Measurements from ENCODE around the gene CEBPG. TPM values are rescaled to one million over a fixed set of nuclear protein-coding genes. Genes with fewer than 3 reads are reported as not detected.

Gene CEBPG
- total RNA-seq, 1 donor from 2014 or later: 59.3 TPM

DNA sequence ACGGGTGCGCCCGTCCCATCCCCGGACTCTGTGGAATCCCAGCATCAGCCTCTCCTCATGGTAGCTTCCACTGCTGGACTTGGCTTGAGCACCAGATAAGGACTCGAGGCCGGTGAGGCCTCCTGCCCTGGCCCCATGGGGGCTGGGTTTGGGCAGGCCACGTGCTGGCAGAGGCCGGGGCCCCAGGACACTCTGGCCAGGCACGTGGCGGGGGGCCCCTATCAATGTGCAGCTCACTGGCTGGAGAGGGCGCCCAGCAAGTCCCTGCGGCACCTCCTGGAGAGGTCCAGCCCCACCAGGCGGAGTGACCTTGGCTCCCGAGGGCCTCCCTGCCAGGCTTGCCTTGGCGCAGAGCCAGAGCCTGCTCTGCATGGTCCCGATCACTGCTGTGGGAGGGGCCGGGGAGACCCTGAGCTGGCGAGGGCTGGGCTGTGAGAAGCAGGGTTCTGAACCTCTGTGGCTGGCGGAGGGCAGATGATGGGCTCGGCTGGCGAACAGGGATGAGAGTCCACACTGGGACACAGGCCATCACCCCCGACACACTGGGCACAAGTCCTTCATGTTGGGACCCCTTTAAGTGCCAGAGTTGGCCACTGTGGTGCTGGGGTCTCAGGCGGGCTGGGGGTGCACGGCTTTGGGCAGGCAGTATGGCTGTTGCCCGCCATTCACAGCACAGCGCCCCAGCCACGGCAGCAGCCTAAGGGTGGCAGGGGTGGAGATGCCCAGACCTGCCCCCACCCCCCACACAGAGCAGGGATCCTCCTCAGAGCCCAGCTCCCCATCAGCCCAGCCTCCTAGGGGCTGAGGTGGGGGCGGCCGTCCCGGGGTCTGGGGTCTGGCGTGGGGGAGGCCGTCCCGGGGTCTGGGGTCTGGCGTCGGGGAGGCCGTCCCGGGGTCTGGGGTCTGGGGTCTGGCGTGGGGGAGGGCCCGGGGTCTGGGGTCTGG, 19.1 kb downstream of the CEBPG start:
- TF ChIP-seq EZH2 (IDR thresholded peaks at IDR 0.05): no peak
- TF ChIP-seq, protein P1, sequence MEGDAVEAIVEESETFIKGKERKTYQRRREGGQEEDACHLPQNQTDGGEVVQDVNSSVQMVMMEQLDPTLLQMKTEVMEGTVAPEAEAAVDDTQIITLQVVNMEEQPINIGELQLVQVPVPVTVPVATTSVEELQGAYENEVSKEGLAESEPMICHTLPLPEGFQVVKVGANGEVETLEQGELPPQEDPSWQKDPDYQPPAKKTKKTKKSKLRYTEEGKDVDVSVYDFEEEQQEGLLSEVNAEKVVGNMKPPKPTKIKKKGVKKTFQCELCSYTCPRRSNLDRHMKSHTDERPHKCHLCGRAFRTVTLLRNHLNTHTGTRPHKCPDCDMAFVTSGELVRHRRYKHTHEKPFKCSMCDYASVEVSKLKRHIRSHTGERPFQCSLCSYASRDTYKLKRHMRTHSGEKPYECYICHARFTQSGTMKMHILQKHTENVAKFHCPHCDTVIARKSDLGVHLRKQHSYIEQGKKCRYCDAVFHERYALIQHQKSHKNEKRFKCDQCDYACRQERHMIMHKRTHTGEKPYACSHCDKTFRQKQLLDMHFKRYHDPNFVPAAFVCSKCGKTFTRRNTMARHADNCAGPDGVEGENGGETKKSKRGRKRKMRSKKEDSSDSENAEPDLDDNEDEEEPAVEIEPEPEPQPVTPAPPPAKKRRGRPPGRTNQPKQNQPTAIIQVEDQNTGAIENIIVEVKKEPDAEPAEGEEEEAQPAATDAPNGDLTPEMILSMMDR (IDR thresholded peaks at IDR 0.05): no peak
- TF ChIP-seq EZH2phosphoT487 (IDR thresholded peaks at IDR 0.05): no peak
- Histone ChIP-seq H3K36me3 (no peaks in the 10 kb centered on the region), H3K9ac (no peak overlapping the region), H3K4me3 (no peak overlapping the region), H3K4me1 (no peaks in the 10 kb centered on the region), H3K4me2 (no peak overlapping the region), H3K27ac (no peak overlapping the region), H3F3A (ENCODE audit: low read depth) (no peaks in the 10 kb centered on the region), H3K27me3 (no peaks in the 10 kb centered on the region), H4K20me1 (ENCODE audit: low read depth) (peaks cover 65% of the 10 kb centered on the region), H3K79me2 (ENCODE audit: low read depth) (no peaks in the 10 kb centered on the region), H2AFZ (replicated peaks) (no peak overlapping the region), H3K9me3 (ENCODE audit: low read depth) (no peaks in the 10 kb centered on the region)
- no peaks in the 10 kb centered on the region for H3K36me3 Mint-ChIP-seq
- H3K9me3 Mint-ChIP-seq: no peaks in the 10 kb centered on the region
- no peak overlapping the region for H3K27ac Mint-ChIP-seq
- H3K4me1 Mint-ChIP-seq: peaks cover 7% of the 10 kb centered on the region
- DNase-seq (ENCODE audit: low spot score): no peak
- H3K4me3 Mint-ChIP-seq: no peak overlapping the region
- no peaks in the 10 kb centered on the region for H3K27me3 Mint-ChIP-seq (ENCODE audit: insufficient read depth, low read depth)

DNA sequence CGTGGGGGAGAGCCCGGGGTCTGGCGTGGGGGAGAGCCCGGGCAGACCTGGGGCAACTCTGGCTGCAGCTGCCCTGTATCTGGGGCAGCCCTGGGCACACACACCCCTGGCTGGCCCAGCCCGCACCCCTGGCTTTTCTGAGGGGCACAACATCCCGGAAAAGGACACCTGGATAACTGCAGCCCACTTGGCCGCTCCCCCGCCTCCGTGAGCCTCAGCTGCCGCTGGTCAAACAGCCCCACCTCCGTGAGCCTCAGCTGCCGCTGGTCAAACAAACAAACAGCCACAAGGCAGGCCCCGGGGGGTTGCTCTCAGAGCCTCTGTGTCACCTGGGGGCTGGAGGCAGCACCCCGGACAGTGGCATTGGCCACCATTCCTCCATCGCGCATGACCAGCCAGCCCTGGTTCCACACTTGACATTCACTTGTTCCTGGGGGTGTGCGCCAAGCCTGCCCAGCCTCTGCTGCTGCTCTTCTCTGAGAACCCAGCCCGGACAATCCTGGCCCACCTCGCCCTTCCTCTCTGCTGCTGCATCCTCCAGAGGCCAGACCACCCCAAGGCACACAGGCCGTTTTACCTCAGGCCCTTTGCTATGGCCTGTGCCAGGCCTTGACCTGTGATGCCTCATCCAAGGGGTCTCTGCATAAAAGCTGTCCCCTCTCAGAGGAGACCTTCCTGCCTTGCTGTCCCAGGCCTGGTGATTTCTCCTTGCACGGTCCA, 19.9 kb downstream of the CEBPG start:
- Histone ChIP-seq H3K4me2 (no peak overlapping the region), H2AFZ (replicated peaks) (no peak overlapping the region), H3K27ac (no peak overlapping the region), H3K79me2 (ENCODE audit: low read depth) (no peaks in the 10 kb centered on the region), H3K36me3 (no peaks in the 10 kb centered on the region), H3K9me3 (ENCODE audit: low read depth) (no peaks in the 10 kb centered on the region), H3K4me3 (no peak overlapping the region), H3K4me1 (no peaks in the 10 kb centered on the region), H3K27me3 (no peaks in the 10 kb centered on the region), H3F3A (ENCODE audit: low read depth) (no peaks in the 10 kb centered on the region), H4K20me1 (ENCODE audit: low read depth) (peaks cover 61% of the 10 kb centered on the region), H3K9ac (no peak overlapping the region)
- DNase-seq (ENCODE audit: low spot score): peak; percentile 35
- H3K4me1 Mint-ChIP-seq: peaks cover 7% of the 10 kb centered on the region
- no peaks in the 10 kb centered on the region for H3K9me3 Mint-ChIP-seq
- no peak for TF ChIP-seq EZH2phosphoT487 (IDR thresholded peaks at IDR 0.05)
- no peak for TF ChIP-seq EZH2 (IDR thresholded peaks at IDR 0.05)
- TF ChIP-seq, protein P1 (IDR thresholded peaks at IDR 0.05): no peak
- H3K36me3 Mint-ChIP-seq: no peaks in the 10 kb centered on the region
- H3K27ac Mint-ChIP-seq: no peak overlapping the region
- no peak overlapping the region for H3K4me3 Mint-ChIP-seq
- H3K27me3 Mint-ChIP-seq (ENCODE audit: insufficient read depth, low read depth): no peaks in the 10 kb centered on the region

DNA sequence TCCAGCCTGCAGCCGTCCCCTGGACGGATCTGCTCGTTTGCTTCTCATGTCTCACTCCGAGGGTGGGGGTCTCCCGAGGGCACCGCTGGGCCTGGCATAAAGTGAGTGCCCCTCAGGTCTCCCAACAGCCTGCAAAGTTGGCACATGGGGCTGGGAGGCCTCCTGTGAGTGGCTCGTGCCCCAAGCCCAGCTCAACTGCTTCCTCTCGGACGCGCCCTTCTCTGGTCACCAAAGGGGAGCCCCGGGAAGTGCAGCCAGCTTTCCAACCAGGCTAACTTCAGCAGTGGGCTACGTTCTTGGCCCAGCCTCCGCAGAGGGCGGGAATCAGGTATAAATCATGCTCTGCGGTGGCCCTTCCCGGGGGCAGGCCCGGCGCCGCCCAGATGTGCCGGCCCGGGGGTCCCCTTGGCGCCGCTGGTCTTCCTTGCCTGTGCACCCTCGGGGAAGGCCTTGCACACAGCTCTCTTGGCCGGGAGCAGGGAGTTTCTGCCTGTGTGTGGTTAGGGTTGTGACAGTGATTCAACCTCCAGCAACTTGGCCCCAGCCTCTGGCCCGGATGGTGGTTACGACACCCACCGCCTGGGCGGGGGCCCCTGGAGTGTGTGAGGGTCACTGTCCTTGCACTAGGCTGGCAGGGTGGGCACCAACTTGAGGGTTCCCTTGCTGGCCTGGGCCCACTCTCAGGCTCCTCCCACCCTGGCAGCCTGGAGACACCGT, 20.7 kb downstream of the CEBPG start:
- Histone ChIP-seq H4K20me1 (ENCODE audit: low read depth) (peaks cover 54% of the 10 kb centered on the region), H3K27me3 (no peaks in the 10 kb centered on the region), H3K36me3 (no peaks in the 10 kb centered on the region), H2AFZ (replicated peaks) (no peak overlapping the region), H3K9me3 (ENCODE audit: low read depth) (no peaks in the 10 kb centered on the region), H3K9ac (no peak overlapping the region), H3F3A (ENCODE audit: low read depth) (no peaks in the 10 kb centered on the region), H3K79me2 (ENCODE audit: low read depth) (no peaks in the 10 kb centered on the region), H3K4me3 (no peak overlapping the region), H3K4me1 (no peaks in the 10 kb centered on the region), H3K4me2 (no peak overlapping the region), H3K27ac (no peak overlapping the region)
- Mint-ChIP-seq H3K36me3 (no peaks in the 10 kb centered on the region), H3K27me3 (ENCODE audit: insufficient read depth, low read depth) (no peaks in the 10 kb centered on the region), H3K4me1 (peaks cover 7% of the 10 kb centered on the region), H3K27ac (no peak overlapping the region), H3K4me3 (no peak overlapping the region), H3K9me3 (no peaks in the 10 kb centered on the region)
- TF ChIP-seq EZH2phosphoT487 (IDR thresholded peaks at IDR 0.05): no peak
- no peak for DNase-seq (ENCODE audit: low spot score)
